ENCODE measurements around the gene ARHGAP18. TPM values are rescaled to one million over a fixed set of nuclear protein-coding genes. Genes with fewer than 3 reads are reported as not detected.

The ARHGAP18 gene
- total RNA-seq, 1 experiment from 2014 or later = 2.4 TPM

GRCh38 chr6:129711271-129711631, 1.3 kb upstream of the ARHGAP18 start:
- peaks cover 31 to 33% of the 10 kb centered on the region in 2 experiments for H3K4me1 Mint-ChIP-seq
- H3K9ac ChIP-seq (ENCODE audit: extremely low read depth, insufficient read length, low read length) = no peak overlapping the region
- no CpG with 5 or more reads among the region's 2 CpGs for WGBS (ENCODE audit: extremely low coverage, insufficient read length, low lambda C conversion rate)

More at GRCh38 chr6:129711271-129711631, 1.3 kb upstream of the ARHGAP18 start:
- Histone ChIP-seq H2AK5ac (ENCODE audit: insufficient read length, low read length) (no peak overlapping the region), H2AFZ (ENCODE audit: low read length) (no peak overlapping the region), H4K8ac (replicated peaks; ENCODE audit: insufficient read length, low read depth, low read length) (no peak overlapping the region), H4K20me1 (ENCODE audit: control insufficient read depth, insufficient read depth, insufficient read length) (no peaks in the 10 kb centered on the region), H3K56ac (ENCODE audit: insufficient read length, low read depth, low read length) (no peak overlapping the region), H3K23me2 (ENCODE audit: insufficient read length, low read depth, low read length, poor library complexity, severe bottlenecking) (peaks cover 6% of the 10 kb centered on the region), H2BK12ac (ENCODE audit: insufficient read length, low read depth, low read length) (no peak overlapping the region), H3K79me1 (ENCODE audit: insufficient read depth, low read depth, low read length, poor library complexity, severe bottlenecking) (no peaks in the 10 kb centered on the region), H3K27ac (ENCODE audit: insufficient read length, low read depth, low read length) (no peak overlapping the region), H3K9me3 (ENCODE audit: control insufficient read depth, low read depth, low read length) (no peaks in the 10 kb centered on the region), H3K4ac (ENCODE audit: low read depth, low read length) (no peak overlapping the region), H3K4me1 (ENCODE audit: insufficient read depth, low read length) (no peaks in the 10 kb centered on the region; the same call in 1 of the 2 replicates), H3K23ac (ENCODE audit: insufficient read length, low read depth, low read length) (no peak overlapping the region), H3K79me2 (ENCODE audit: insufficient read depth, low read length) (no peaks in the 10 kb centered on the region), H2BK15ac (ENCODE audit: low read depth, low read length) (no peak overlapping the region), H4K91ac (ENCODE audit: insufficient read length, low read depth, low read length) (no peak overlapping the region), H3K4me2 (ENCODE audit: insufficient read depth, insufficient read length, low read length) (no peak overlapping the region), H2BK20ac (ENCODE audit: low read depth, low read length, poor library complexity, severe bottlenecking) (no peak overlapping the region), H4K5ac (ENCODE audit: insufficient read length, low read depth, low read length) (no peak overlapping the region), H2BK5ac (ENCODE audit: insufficient read length, low read length) (no peak overlapping the region), H2BK120ac (ENCODE audit: low read depth, low read length, poor library complexity, severe bottlenecking) (no peak overlapping the region), H3T11ph (ENCODE audit: low read length) (no peak overlapping the region), H3K27me3 (ENCODE audit: insufficient read depth, low read length) (no peaks in the 10 kb centered on the region), H3K14ac (ENCODE audit: insufficient read depth, low read length) (no peak overlapping the region), H3K18ac (ENCODE audit: insufficient read length, low read depth, low read length) (no peak overlapping the region)
- TF ChIP-seq CTCF (conservative IDR thresholded peaks at IDR 0.05) = no peak
- H3K27ac Mint-ChIP-seq = 0 out of 7 replicates have a peak overlapping the region, but pooled peaks of 1 of the 3 experiments have one; percentile 40
- peak overlapping the region; percentile 81 to 89; a peak in 3 of 5 replicates for H3K4me3 Mint-ChIP-seq
- no peaks in the 10 kb centered on the region; a peak in 1 of 5 replicates for H3K9me3 Mint-ChIP-seq
- no peaks in the 10 kb centered on the region for H3K36me3 Mint-ChIP-seq (ENCODE audit: insufficient read depth in 1 of 3, low read depth in 3 of 3)
- no peak for DNase-seq
- H3K27me3 Mint-ChIP-seq (ENCODE audit: low read depth) = no peaks in the 10 kb centered on the region; the same call in 1 of the 2 replicates
